GM12873 (cell line): ENCODE measurements around the gene CYB561.

ENCODE experiments used
- TF ChIP-seq, protein P1 (sequence below): IDR thresholded peaks from 2 replicates; pipeline ENCODE4 v1.5.1; 2012; ENCODE audit warnings: low read depth, mild to moderate bottlenecking, moderate library complexity, low read length, control low read depth; ENCODE audit not compliant: insufficient read depth; ENCODE audit errors: missing control alignments

Gene CYB561

DNA sequence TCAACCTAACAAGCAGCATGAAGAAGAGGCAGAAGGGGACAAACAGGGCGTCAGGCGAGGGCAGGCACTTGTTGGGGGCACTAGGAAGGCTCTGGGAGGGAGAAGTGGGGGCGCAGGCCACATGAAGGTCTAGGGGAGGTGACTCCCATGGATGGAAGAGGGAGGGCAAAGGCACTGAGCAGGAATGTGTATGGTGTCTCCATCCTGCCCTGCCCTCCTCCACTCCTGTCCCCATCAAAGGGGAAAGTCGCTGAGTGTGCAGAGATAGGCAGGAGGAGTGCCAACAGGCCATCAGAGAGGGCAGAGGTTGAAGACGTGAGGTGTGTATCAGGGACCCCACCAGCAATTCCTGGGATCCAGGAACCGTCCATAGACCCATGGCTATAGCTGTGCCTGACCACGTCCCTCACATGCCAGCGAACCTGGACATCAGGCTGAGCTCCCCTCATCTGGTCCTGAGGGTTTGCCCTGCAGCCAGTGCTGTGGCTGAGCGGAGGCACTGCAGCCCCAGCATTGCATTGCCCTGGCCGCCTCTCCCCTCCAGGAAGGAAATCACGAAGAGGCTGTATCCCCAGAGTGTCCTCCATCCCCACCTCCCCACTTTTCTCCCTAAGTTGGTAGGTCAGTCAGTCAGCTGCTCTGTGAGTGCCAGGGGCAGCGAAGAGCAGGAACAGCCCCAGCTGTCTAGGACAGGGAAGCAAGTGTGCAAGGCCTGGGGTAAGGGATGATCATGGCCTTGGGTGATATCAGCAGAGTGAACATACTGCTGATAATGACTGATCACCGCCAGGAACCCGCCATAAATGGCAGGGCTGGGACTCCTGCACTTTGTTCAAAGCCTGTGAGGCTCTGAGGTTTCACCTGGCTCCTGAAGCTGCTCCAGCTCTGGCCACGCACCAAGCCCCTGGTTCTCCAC is 6.2 kb upstream of the CYB561 start:
- TF ChIP-seq, protein P1, sequence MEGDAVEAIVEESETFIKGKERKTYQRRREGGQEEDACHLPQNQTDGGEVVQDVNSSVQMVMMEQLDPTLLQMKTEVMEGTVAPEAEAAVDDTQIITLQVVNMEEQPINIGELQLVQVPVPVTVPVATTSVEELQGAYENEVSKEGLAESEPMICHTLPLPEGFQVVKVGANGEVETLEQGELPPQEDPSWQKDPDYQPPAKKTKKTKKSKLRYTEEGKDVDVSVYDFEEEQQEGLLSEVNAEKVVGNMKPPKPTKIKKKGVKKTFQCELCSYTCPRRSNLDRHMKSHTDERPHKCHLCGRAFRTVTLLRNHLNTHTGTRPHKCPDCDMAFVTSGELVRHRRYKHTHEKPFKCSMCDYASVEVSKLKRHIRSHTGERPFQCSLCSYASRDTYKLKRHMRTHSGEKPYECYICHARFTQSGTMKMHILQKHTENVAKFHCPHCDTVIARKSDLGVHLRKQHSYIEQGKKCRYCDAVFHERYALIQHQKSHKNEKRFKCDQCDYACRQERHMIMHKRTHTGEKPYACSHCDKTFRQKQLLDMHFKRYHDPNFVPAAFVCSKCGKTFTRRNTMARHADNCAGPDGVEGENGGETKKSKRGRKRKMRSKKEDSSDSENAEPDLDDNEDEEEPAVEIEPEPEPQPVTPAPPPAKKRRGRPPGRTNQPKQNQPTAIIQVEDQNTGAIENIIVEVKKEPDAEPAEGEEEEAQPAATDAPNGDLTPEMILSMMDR = no peak

GRCh38 chr17:63451150-63451549 is 5.0 kb upstream of the CYB561 start:
- TF ChIP-seq, protein P1 = no peak

DNA sequence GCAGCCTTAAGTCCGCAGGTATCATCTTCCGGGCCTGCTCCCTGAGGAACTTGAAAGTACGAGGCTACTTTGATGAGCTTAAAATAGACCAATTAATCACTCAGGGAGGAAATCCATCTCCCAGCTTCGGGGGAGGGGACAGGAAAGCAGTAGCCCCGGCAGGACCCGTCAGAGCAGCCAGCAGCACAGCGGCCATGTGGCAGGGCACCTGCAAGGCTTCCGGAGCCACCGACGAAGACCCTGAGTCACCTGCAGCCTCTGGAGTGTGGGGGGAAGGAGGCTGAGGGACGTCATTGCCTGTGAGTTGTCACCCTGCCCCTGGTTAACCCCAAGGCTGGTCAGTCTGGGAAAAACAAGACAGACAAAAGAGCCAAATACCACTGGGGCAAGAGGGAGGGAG is 4.4 kb upstream of the CYB561 start:
- TF ChIP-seq, protein P1 = no peak

DNA sequence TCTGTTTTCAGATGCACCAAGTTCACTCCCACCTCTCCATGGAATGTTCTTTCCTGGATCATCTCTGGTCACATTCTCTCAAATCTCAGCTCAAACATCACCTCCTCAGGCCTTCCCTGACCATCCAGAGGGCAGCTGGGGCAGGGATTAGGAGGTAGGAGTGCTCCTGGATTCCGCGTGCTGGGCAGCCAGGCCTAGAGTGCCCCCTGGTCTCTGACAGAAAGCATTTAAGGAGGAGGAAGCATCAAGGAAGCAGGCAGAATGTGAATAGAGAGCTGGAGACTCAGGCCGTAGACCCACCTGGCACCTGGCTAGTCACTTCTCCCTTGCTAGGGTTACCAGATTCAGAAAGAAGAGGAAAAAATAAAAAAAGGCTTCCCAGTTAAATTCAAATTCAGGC is 2.5 kb upstream of the CYB561 start:
- TF ChIP-seq, protein P1 = no peak

GRCh38 chr17:63447471-63448009 is 1.4 kb upstream of the CYB561 start:
- TF ChIP-seq, protein P1 = no peak

GRCh38 chr17:63446753-63447470 is 806 bp upstream of the CYB561 start:
- TF ChIP-seq, protein P1 = no peak

DNA sequence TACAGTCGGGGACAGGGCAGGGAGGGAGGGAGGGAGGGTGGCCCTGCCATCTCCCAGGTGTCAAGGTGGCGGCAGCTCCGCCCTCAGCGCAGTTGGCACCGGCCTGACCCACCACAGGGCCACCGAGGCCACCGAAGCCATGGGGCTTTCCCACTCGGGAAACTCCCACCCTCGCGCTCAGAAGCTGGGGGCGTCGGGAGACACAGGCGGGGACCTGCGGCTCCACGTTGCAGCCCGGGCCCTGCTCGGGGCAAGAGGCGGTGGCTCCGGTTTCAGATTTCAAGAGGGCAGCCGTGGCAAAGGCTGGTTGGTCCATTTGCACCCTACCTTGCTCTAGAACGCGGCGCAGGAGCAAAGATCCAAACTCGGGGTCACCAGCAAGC is 544 bp downstream of the CYB561 start:
- TF ChIP-seq, protein P1 = no peak
